Prostate gland (tissue), 2 donors: Measurements from ENCODE around the gene GALK1. TPM values are rescaled to one million over a fixed set of nuclear protein-coding genes. Genes with fewer than 3 reads are reported as not detected.
A peak's percentile ranks its signal among the peaks of the same experiment; 100 is the strongest.

ENCODE experiments used
- DNase-seq: peaks from one replicate; pipeline ENCODE4 v3.0.0-alpha.2; 2019; ENCODE audit warnings: low spot score
- H3K27ac ChIP-seq, 2 donors: fragments of 200-600 bp; sonication (generic); 2 replicates each; pipeline ENCODE4 v1.5.1; 2017 to 2019
- H3K27me3 ChIP-seq: fragments of 200-600 bp; sonication (generic); replicated peaks from 2 replicates; pipeline ENCODE4 v1.5.1; 2019; ENCODE audit not compliant: insufficient read depth
- H3K36me3 ChIP-seq, 2 donors: fragments of 200-600 bp; sonication (generic); 1 replicate in 1 of 2; 2 replicates in 1 of 2; pipeline versions ENCODE4 v1.5.1 to v1.8.1; 2017 to 2019
- H3K4me1 ChIP-seq: fragments of 200-600 bp; sonication (generic); replicated peaks from 2 replicates; pipeline ENCODE4 v1.5.1; 2019
- H3K4me3 ChIP-seq, 2 donors: fragments of 200-600 bp; sonication (generic); 2 replicates each; pipeline ENCODE4 v1.5.1; 2017 to 2019
- H3K9me3 ChIP-seq: fragments of 200-600 bp; sonication (generic); 2 replicates; pipeline ENCODE4 v1.5.1; 2017
- CTCF ChIP-seq, 4 experiments: fragments of 200-600 bp in 2 of 4; fragments of 450-650 bp in 2 of 4; sonication (generic) in 2 of 4; IDR thresholded peaks; 1 replicate in 3 of 4; 2 replicates in 1 of 4; pipeline ENCODE4 v1.5.1; 2016 to 2019; ENCODE audit warnings: antibody characterized with exemption in 4 of 4, mild to moderate bottlenecking in 2 of 4, moderate library complexity in 2 of 4
- POLR2A ChIP-seq: fragments of 450-650 bp; IDR thresholded peaks from one replicate; pipeline ENCODE4 v1.6.1; 2016; ENCODE audit warnings: antibody characterized with exemption, mild to moderate bottlenecking
- POLR2AphosphoS5 ChIP-seq: sonication (generic); formaldehyde crosslinking; IDR thresholded peaks from one replicate; pipeline ENCODE4 v1.6.1; 2017; ENCODE audit warnings: antibody characterized with exemption
- WGBS: methylation state at CpG from one replicate; pipeline ENCODE4 v1.1.5; 2018; 5-methylcytosine and 5-hydroxymethylcytosine counted together
- intact Hi-C: fragments of 100-400 bp; cut with DNase I; formaldehyde crosslinking; loops from one replicate; pipeline ENCODE4 v1.14.2; 2022
- total RNA-seq, 2 donors: library from RNA; depleted of rRNA; stranded (reverse); fragments of >200 nt; gene quantifications; one replicate each; pipeline ENCODE4 v1.1.0, GENCODE V29; 2016

The GALK1 gene
- total RNA-seq: 10 to 100 TPM; 28.1 to 28.5 TPM

- peak; percentile 58 for TF ChIP-seq POLR2AphosphoS5
- peak in 3 of 4 experiments; percentile 66 to 87 (median 67) for TF ChIP-seq CTCF (IDR thresholded peaks at IDR 0.05)
- TF ChIP-seq POLR2A: peak; percentile 68
- WGBS: under 1% methylated on average over 52 of the region's 71 CpGs
- Histone ChIP-seq H3K36me3 (no peaks in the 10 kb centered on the region), H3K4me1 (peaks cover 4% of the 10 kb centered on the region), H3K27ac (peak within 1 kb of the TSS; percentile 77 to 84), H3K4me3 (peak within 1 kb of the TSS; percentile 59 to 60), H3K27me3 (no peaks in the 10 kb centered on the region), H3K9me3 (no peaks in the 10 kb centered on the region)
- intact Hi-C loops: loop anchor here (5.0 kb wide), 1 partner anchor 127 kb away; no protein-coding TSS in a partner anchor
- peak; percentile 59 for DNase-seq
Observed at GRCh38 chr17:75764711-75765421, at the start of gene GALK1. TSS of gene GALK1 (minus strand) at chr17:75765192. CDS start at chr17:75765136, 56 bp downstream.

- TF ChIP-seq POLR2A (no peak), POLR2AphosphoS5 (no peak), CTCF (IDR thresholded peaks at IDR 0.05) (no peak)
- Histone ChIP-seq H3K9me3 (no peaks in the 10 kb centered on the region), H3K4me1 (no peaks in the 10 kb centered on the region), H3K27me3 (no peaks in the 10 kb centered on the region), H3K36me3 (peaks cover 7 to 29% of the 10 kb centered on the region in 2 donors), H3K4me3 (no peak overlapping the region), H3K27ac (no peak overlapping the region)
- intact Hi-C loops: no loop called here
- 94% methylated on average over 6 of the region's 6 CpGs for WGBS
- no peak for DNase-seq
Observed at GRCh38 chr17:75814021-75814395, 49.0 kb upstream of the GALK1 start.

- DNase-seq: no peak
- Histone ChIP-seq H3K4me3 (no peak overlapping the region), H3K27ac (no peak overlapping the region), H3K27me3 (no peaks in the 10 kb centered on the region), H3K4me1 (no peaks in the 10 kb centered on the region), H3K9me3 (no peaks in the 10 kb centered on the region), H3K36me3 (peaks cover 7 to 23% of the 10 kb centered on the region in 2 donors)
- intact Hi-C loops: no loop called here
- 83% methylated on average over 24 of the region's 24 CpGs for WGBS
- TF ChIP-seq CTCF (IDR thresholded peaks at IDR 0.05) (no peak), POLR2AphosphoS5 (no peak), POLR2A (no peak)
Observed at GRCh38 chr17:75813081-75814020, 48.4 kb upstream of the GALK1 start.

- Histone ChIP-seq H3K4me3 (no peak overlapping the region), H3K27me3 (no peaks in the 10 kb centered on the region), H3K36me3 (peaks cover 3 to 22% of the 10 kb centered on the region in 2 donors), H3K4me1 (no peaks in the 10 kb centered on the region), H3K9me3 (no peaks in the 10 kb centered on the region), H3K27ac (no peak overlapping the region)
- DNase-seq: no peak
- TF ChIP-seq POLR2AphosphoS5: no peak
- no peak for TF ChIP-seq POLR2A
- TF ChIP-seq CTCF (IDR thresholded peaks at IDR 0.05): no peak
- WGBS: 87% methylated on average over 27 of the region's 27 CpGs
- intact Hi-C loops: no loop called here
Observed at GRCh38 chr17:75812096-75813013, 47.4 kb upstream of the GALK1 start.
